IMR-90 (cell line): ENCODE data around the gene PIAS1. TPM values are rescaled to one million over a fixed set of nuclear protein-coding genes. Genes with fewer than 3 reads are reported as not detected.

ENCODE experiments used
- ATAC-seq: fragments of 200-7000 bp; cut with Tn5 transposase; 2 replicates; pipeline ENCODE4 v1.9.1; 2020; ENCODE audit warnings: low read depth, mild to moderate bottlenecking, moderate library complexity
- BruUV-seq: library from RNA; stranded (reverse); fragments of 400-500 nt; replicated peaks from 2 replicates; lab custom pipeline; 2021; lab: Mats Ljungman, UMichigan
- CTCF ChIA-PET: fragments of 300-600 bp; formaldehyde crosslinking; extraction: SDS; loops from one replicate; lab custom pipeline; 2021; ENCODE audit warnings: antibody characterized with exemption; lab: Yijun Ruan, JAX
- POLR2A ChIA-PET: fragments of 300-600 bp; sonication (Branson Sonifier 250); formaldehyde crosslinking; loops from one replicate; lab custom pipeline; 2022; ENCODE audit warnings: antibody characterized with exemption; ENCODE audit not compliant: unreplicated experiment; lab: Charles Lee
- DNase-seq: peaks from one replicate; pipeline ENCODE4 v3.0.0; 2013
- H2AFZ ChIP-seq: replicated peaks from 2 replicates; pipeline ENCODE3; 2013; ENCODE audit warnings: low read length, mild to moderate bottlenecking; ENCODE audit not compliant: poor library complexity
- H2AK5ac ChIP-seq: 2 replicates; pipeline ENCODE4 v1.6.1; 2013; ENCODE audit warnings: low read depth, low read length, inconsistent platforms
- H2AK9ac ChIP-seq: replicated peaks from 2 replicates; pipeline ENCODE3; 2013; ENCODE audit warnings: mild to moderate bottlenecking, low read depth, low read length, moderate library complexity; ENCODE audit not compliant: poor library complexity
- H2BK120ac ChIP-seq: 2 replicates; pipeline ENCODE4 v1.6.1; 2013; ENCODE audit warnings: low read depth, low read length, inconsistent platforms
- H2BK15ac ChIP-seq: 3 replicates; pipeline ENCODE4 v1.6.1; 2013; ENCODE audit warnings: low read depth, low read length, inconsistent platforms
- H2BK20ac ChIP-seq: 2 replicates; pipeline ENCODE4 v1.6.1; 2013; ENCODE audit warnings: low read depth, mild to moderate bottlenecking, inconsistent platforms, low read length, moderate library complexity
- H2BK5ac ChIP-seq: 2 replicates; pipeline ENCODE4 v1.6.1; 2013; ENCODE audit warnings: mild to moderate bottlenecking, low read depth, low read length, inconsistent platforms; ENCODE audit not compliant: poor library complexity, severe bottlenecking
- H3K14ac ChIP-seq: replicated peaks from 2 replicates; pipeline ENCODE4 v1.6.1; 2013; ENCODE audit warnings: low read depth, low read length, inconsistent platforms
- H3K18ac ChIP-seq: 2 replicates; pipeline ENCODE4 v1.6.1; 2013; ENCODE audit warnings: low read depth, low read length, control low read depth
- H3K23ac ChIP-seq: 2 replicates; pipeline ENCODE4 v1.6.1; 2013; ENCODE audit warnings: low read depth, low read length, inconsistent platforms
- H3K27ac ChIP-seq: 2 replicates; pipeline ENCODE4 v1.5.1; 2013; ENCODE audit warnings: mild to moderate bottlenecking, control low read depth, low read length; ENCODE audit not compliant: insufficient read depth
- H3K27me3 ChIP-seq: 2 replicates; pipeline ENCODE4 v1.6.1; 2013; ENCODE audit warnings: low read length; ENCODE audit not compliant: control insufficient read depth, insufficient read depth
- H3K36me3 ChIP-seq: 2 replicates; pipeline ENCODE4 v1.6.1; 2013; ENCODE audit warnings: low read length, mixed read lengths; ENCODE audit not compliant: control insufficient read depth, insufficient read depth
- H3K4ac ChIP-seq: 2 replicates; pipeline ENCODE4 v1.6.1; 2013; ENCODE audit warnings: low read depth, low read length, inconsistent platforms
- H3K4me1 ChIP-seq: 2 replicates; pipeline ENCODE4 v1.6.1; 2013; ENCODE audit warnings: low read length, mixed read lengths; ENCODE audit not compliant: control insufficient read depth, insufficient read depth
- H3K4me2 ChIP-seq: 2 replicates; pipeline ENCODE4 v1.6.1; 2013; ENCODE audit warnings: low read depth, mild to moderate bottlenecking, control low read depth, low read length, moderate library complexity
- H3K4me3 ChIP-seq: 2 replicates; pipeline ENCODE4 v1.5.1; 2013; ENCODE audit warnings: low read depth, mild to moderate bottlenecking, control low read depth, low read length, moderate library complexity; ENCODE audit not compliant: insufficient read depth
- H3K56ac ChIP-seq: 2 replicates; pipeline ENCODE4 v1.6.1; 2013; ENCODE audit warnings: low read length, inconsistent platforms; ENCODE audit not compliant: insufficient read depth; ENCODE audit errors: extremely low read depth
- H3K79me1 ChIP-seq, 2 experiments: 2 replicates each; pipeline ENCODE4 v1.6.1; 2013; ENCODE audit warnings: low read length in 2 of 2, inconsistent platforms in 1 of 2, low read depth in 1 of 2
- H3K9ac ChIP-seq: 2 replicates; pipeline ENCODE4 v1.6.1; 2013; ENCODE audit warnings: low read depth, low read length, control low read depth
- H3K9me1 ChIP-seq: 2 replicates; pipeline ENCODE4 v1.6.1; 2013; ENCODE audit warnings: low read length, inconsistent platforms; ENCODE audit not compliant: insufficient read depth
- H3K9me3 ChIP-seq: 2 replicates; pipeline ENCODE4 v1.6.1; 2013; ENCODE audit warnings: low read length; ENCODE audit not compliant: control insufficient read depth, insufficient read depth
- H4K20me1 ChIP-seq: 2 replicates; pipeline ENCODE4 v1.6.1; 2013; ENCODE audit warnings: low read length, inconsistent platforms; ENCODE audit not compliant: insufficient read depth
- H4K5ac ChIP-seq: 2 replicates; pipeline ENCODE4 v1.6.1; 2013; ENCODE audit warnings: mild to moderate bottlenecking, low read depth, low read length, control low read depth
- H4K8ac ChIP-seq, 2 experiments: 2 replicates each; pipeline ENCODE4 v1.6.1; 2013; ENCODE audit warnings: low read depth in 2 of 2, low read length in 2 of 2, control low read depth in 1 of 2, inconsistent platforms in 1 of 2
- H4K91ac ChIP-seq: 2 replicates; pipeline ENCODE4 v1.6.1; 2013; ENCODE audit warnings: low read depth, low read length, inconsistent platforms; ENCODE audit not compliant: insufficient read depth
- BHLHE40 ChIP-seq: fragments of 150-350 bp; IDR thresholded peaks from 2 replicates; pipeline ENCODE4 v1.6.1; 2016; ENCODE audit warnings: mild to moderate bottlenecking, low read depth, low read length
- MAFK ChIP-seq: IDR thresholded peaks from 2 replicates; pipeline ENCODE4 v1.6.1; 2012; ENCODE audit warnings: low read depth, low read length, improper control_type of control experiment
- MAZ ChIP-seq: IDR thresholded peaks from 2 replicates; pipeline ENCODE4 v1.6.1; 2012; ENCODE audit warnings: low read depth, mild to moderate bottlenecking, low read length, improper control_type of control experiment, moderate library complexity, borderline replicate concordance
- MXI1 ChIP-seq: IDR thresholded peaks from 2 replicates; pipeline ENCODE4 v1.6.1; 2012; ENCODE audit warnings: low read depth, mild to moderate bottlenecking, low read length, moderate library complexity, borderline replicate concordance
- NFE2L2 ChIP-seq: fragments of 150-350 bp; IDR thresholded peaks from 2 replicates; pipeline ENCODE4 v1.6.1; 2016; ENCODE audit warnings: low read depth, mild to moderate bottlenecking, low read length
- RCOR1 ChIP-seq: IDR thresholded peaks from 2 replicates; pipeline ENCODE4 v1.6.1; 2012; ENCODE audit warnings: mild to moderate bottlenecking, low read length, improper control_type of control experiment; ENCODE audit not compliant: insufficient replicate concordance
- RFX5 ChIP-seq: IDR thresholded peaks from 2 replicates; pipeline ENCODE4 v1.8.0; 2012; ENCODE audit warnings: low read depth, mild to moderate bottlenecking, low read length, moderate library complexity
- SMC3 ChIP-seq: fragments of 150-350 bp; IDR thresholded peaks from 2 replicates; pipeline ENCODE4 v1.6.1; 2016; ENCODE audit warnings: low read depth, mild to moderate bottlenecking, antibody characterized with exemption, low read length, moderate library complexity
- USF2 ChIP-seq: fragments of 150-350 bp; IDR thresholded peaks from 2 replicates; pipeline ENCODE4 v1.6.1; 2017; ENCODE audit warnings: mild to moderate bottlenecking, antibody characterized with exemption, low read length, low read depth
- dilution Hi-C: fragments of 300-500 bp; cut with HindIII; formaldehyde crosslinking; loops from one replicate; pipeline ENCODE4 v1.14.3; 2018; ENCODE audit warnings: low sequenced_read_pairs; ENCODE audit not compliant: unreplicated experiment
- in situ Hi-C: fragments of 300-500 bp; cut with MboI; formaldehyde crosslinking; loops from 3 replicates; pipeline ENCODE4 v1.14.3; 2019; ENCODE audit warnings: low sequenced_read_pairs, inconsistent platforms, mixed read lengths
- intact Hi-C: fragments of 100-400 bp; cut with micrococcal nuclease; formaldehyde crosslinking; loops from 2 replicates; pipeline ENCODE4 v1.10.0; 2022
- polyA plus RNA-seq, 3 experiments: library from polyadenylated mRNA; depleted of rRNA; stranded (reverse); fragments of >200 nt; gene quantifications; 2 replicates each; pipeline ENCODE4 v1.2.3, GENCODE V29; 2012; ENCODE audit warnings: low replicate concordance in 1 of 3
- total RNA-seq: library from RNA; depleted of rRNA; stranded (reverse); fragments of >200 nt; gene quantifications from 2 replicates; pipeline ENCODE4 v1.2.3, GENCODE V29; 2012
- TF ChIP-seq, protein P1 (sequence below): conservative IDR thresholded peaks from 2 replicates; pipeline ENCODE4 v1.5.1; 2012; ENCODE audit warnings: mild to moderate bottlenecking, low read depth, low read length, improper control_type of control experiment

The PIAS1 gene
- total and polyA plus RNA-seq, 2 of the 4 experiments (the other 2 are of a cell fraction): 20.0 to 63.6 TPM

DNA sequence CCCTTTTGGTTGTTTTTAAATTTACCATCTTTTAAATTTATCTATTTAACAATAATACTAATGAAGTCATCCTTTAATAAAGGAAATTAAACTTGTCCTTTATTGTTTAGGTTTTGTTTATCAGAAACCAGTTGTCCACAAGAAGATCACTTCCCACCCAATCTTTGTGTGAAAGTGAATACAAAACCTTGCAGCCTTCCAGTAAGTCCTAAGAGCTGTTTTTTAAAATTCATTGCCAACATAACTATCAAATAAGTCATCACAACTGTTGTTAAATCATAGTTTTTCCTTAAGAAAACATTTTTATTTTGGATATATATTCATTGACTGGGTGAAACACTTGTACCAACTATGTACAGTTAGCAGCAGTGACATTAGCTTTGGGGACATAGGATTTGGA, 91.6 kb downstream of the PIAS1 start:
- H3K4me2 ChIP-seq: no peak overlapping the region
- no peak overlapping the region for H2BK5ac ChIP-seq
- H3K9ac ChIP-seq: no peak overlapping the region
- ChIA-PET CTCF (no interaction called here), POLR2A (no interaction called here)
- DNase-seq: peak; percentile 25
- in situ Hi-C loops (no loop called here), intact Hi-C loops (no loop called here), dilution Hi-C loops (no loop called here)
- no peak overlapping the region for H2BK120ac ChIP-seq
- H3K4ac ChIP-seq: no peak overlapping the region
- peaks cover 6% of the 10 kb centered on the region for H3K36me3 ChIP-seq
- H3K56ac ChIP-seq: no peak overlapping the region
- H4K91ac ChIP-seq: no peak overlapping the region
- H2BK20ac ChIP-seq: no peak overlapping the region
- H4K20me1 ChIP-seq: peaks cover 3% of the 10 kb centered on the region; the same call in 1 of the 2 replicates
- H3K18ac ChIP-seq: no peak overlapping the region
- no peak overlapping the region for H4K5ac ChIP-seq
- peaks cover 4% of the 10 kb centered on the region; the same call in 1 of the 2 replicates for H3K4me1 ChIP-seq
- BruUV-seq: no TSS peak
- H3K27me3 ChIP-seq: no peaks in the 10 kb centered on the region
- no peak overlapping the region for H3K23ac ChIP-seq
- H3K9me1 ChIP-seq: no peaks in the 10 kb centered on the region; the same call in 1 of the 2 replicates
- H4K8ac ChIP-seq: no peak overlapping the region
- no peak overlapping the region for H3K14ac ChIP-seq
- no peak overlapping the region for H2AK5ac ChIP-seq
- no peak overlapping the region for H3K27ac ChIP-seq
- H2AFZ ChIP-seq: no peak overlapping the region
- ATAC-seq: peak; percentile 17; the same call in 1 of the 2 replicates
- no peak overlapping the region for H2AK9ac ChIP-seq
- TF ChIP-seq NFE2L2 (no peak), MAFK (no peak), SMC3 (no peak), MAZ (no peak), USF2 (no peak), MXI1 (no peak), BHLHE40 (no peak), RCOR1 (no peak), RFX5 (no peak)
- TF ChIP-seq, protein P1, sequence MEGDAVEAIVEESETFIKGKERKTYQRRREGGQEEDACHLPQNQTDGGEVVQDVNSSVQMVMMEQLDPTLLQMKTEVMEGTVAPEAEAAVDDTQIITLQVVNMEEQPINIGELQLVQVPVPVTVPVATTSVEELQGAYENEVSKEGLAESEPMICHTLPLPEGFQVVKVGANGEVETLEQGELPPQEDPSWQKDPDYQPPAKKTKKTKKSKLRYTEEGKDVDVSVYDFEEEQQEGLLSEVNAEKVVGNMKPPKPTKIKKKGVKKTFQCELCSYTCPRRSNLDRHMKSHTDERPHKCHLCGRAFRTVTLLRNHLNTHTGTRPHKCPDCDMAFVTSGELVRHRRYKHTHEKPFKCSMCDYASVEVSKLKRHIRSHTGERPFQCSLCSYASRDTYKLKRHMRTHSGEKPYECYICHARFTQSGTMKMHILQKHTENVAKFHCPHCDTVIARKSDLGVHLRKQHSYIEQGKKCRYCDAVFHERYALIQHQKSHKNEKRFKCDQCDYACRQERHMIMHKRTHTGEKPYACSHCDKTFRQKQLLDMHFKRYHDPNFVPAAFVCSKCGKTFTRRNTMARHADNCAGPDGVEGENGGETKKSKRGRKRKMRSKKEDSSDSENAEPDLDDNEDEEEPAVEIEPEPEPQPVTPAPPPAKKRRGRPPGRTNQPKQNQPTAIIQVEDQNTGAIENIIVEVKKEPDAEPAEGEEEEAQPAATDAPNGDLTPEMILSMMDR: no peak
- no peak overlapping the region for H2BK15ac ChIP-seq
- H3K9me3 ChIP-seq: no peaks in the 10 kb centered on the region
- peaks cover 3 to 30% of the 10 kb centered on the region in 2 experiments for H3K79me1 ChIP-seq
- no peak overlapping the region for H3K4me3 ChIP-seq
